GM21390 (cell line): ENCODE data around the gene MTMR11.
"Not testable (repeated sequence)": the region's sequence is repeated elsewhere in the genome, so short reads cannot be mapped to it uniquely, and the experiment has no call there.

Experiments
- ATAC-seq: cut with Tn5 transposase; IDR thresholded peaks from one replicate; pipeline ENCODE4 v1.9.1; 2021; ENCODE audit not compliant: unreplicated experiment

Gene MTMR11, protein sequence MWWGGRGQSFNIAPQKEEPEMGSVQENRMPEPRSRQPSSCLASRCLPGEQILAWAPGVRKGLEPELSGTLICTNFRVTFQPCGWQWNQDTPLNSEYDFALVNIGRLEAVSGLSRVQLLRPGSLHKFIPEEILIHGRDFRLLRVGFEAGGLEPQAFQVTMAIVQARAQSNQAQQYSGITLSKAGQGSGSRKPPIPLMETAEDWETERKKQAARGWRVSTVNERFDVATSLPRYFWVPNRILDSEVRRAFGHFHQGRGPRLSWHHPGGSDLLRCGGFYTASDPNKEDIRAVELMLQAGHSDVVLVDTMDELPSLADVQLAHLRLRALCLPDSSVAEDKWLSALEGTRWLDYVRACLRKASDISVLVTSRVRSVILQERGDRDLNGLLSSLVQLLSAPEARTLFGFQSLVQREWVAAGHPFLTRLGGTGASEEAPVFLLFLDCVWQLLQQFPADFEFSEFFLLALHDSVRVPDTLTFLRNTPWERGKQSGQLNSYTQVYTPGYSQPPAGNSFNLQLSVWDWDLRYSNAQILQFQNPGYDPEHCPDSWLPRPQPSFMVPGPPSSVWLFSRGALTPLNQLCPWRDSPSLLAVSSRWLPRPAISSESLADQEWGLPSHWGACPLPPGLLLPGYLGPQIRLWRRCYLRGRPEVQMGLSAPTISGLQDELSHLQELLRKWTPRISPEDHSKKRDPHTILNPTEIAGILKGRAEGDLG

DNA sequence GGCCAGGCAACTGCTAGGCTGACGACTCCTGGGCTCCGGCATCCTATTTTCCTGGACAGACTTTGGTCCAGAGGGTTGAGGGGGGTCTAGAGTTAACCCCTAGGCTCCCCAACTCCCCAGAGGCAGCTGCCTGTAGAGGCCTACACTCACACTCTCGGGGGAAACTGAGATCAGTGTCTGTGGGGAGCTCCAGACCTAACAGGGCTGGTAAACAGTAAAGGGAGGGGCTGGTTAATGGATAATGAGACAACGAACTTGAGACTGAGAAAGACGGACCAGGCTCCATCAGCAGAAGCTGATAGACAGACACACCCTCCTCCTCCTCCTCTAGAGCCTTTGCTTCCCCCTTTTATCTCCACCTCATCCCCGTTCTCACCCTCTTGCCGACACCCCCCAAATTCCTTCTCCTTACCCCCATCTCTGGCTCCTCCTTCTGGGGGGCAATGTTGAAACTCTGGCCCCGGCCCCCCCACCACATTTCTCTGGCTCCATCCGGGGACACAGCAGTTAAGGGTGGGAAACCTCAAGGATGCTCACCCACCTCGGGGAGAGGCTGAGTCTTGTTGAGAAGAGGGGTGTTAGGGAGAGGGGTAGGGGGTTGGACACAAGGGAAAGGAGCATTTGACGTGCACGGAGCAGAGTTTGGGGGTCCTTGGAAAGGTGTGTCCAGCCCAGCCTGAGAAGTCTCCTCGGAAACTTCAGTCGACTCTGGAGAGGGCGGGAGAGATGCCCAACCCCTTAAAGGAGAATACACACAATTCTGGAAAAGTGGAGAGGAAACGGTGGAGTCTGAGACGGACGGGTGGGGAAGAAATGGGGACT is at the start of gene MTMR11:
MTMR11 (minus strand) TSS at position 710 of the 822 bp plus-strand sequence; CDS start at position 478, 232 bp downstream.
- ATAC-seq: no peak

DNA sequence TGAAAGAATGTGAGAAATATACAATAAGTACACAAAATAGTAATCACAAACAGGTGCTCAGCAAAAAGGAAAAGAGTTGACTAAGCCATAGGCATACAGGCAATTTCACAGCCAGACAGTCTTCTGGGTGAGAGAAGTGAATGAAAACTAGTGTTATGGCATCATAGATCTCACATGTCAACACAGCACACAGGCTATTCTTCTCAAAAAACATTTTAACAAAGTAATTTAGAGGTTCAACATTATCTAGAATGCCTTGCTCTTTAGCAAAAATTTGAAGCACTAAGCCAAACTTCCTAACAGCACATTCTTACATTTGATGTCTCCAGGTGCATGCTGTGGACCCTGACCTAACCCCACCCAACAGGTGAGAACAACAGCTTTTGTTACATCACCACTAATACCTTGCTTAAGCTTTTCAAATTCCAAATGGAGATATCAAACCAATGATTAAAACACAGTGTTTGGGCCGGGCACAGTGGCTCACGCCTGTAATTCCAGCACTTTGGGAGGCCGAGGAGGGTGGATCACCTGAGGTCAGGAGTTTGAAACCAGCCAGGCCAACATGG is 43.4 kb upstream of the MTMR11 start:
- no peak for ATAC-seq

DNA sequence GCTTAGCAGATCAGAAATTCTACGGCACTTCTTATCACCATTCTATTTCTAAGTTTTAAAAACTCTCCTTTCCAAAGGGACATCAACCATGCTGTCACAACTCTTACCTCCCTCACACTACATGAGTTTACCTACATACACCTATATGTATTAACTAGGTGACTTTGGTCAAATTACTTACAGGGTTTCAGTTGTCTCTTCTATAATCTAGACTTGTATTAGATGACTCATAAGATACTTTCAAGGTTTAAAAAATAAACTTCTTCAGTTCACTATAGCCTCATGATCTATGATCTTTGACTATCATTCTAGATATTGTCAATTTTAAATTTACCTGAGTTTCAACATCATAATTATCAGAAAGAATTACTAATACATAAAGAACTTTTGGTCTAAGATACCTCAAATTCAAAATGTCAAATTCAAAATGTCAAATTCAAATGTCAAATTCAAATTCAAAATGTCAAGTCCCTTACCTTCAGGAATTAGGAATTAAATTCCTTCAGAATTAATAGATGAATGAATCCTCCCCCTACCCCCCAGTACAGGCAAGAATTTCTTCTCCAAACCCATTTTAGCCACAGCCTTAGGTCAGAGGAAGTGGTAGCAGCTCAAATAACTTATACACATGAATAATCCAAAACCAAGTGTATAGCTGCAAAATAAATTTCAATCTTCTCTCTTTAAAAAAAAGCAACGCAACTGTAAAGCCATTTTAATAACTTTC is 42.7 kb upstream of the MTMR11 start:
- ATAC-seq: no peak

- ATAC-seq: no peak
These were observed 41.9 kb upstream of the MTMR11 start for GRCh38 chr1:149978547-149979023.

DNA sequence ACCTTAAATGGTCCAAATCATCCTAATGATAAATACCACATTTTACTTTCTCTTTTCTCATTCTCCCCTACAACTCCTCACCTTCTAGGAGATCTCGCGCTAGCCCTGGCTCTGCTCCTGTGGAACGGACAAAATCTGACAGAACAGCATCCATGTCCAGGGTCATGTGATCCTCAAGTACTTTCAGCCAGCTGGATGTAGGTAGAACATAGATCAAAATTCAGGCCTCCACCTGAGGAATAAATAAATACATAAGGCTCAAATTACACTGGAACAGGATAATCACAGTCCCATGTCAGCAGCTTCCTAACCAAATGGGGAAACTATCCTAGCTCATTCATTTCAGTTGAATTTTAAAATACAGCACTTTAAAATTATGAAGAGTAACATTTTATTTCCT is 40.7 kb upstream of the MTMR11 start:
- ATAC-seq: no peak

DNA sequence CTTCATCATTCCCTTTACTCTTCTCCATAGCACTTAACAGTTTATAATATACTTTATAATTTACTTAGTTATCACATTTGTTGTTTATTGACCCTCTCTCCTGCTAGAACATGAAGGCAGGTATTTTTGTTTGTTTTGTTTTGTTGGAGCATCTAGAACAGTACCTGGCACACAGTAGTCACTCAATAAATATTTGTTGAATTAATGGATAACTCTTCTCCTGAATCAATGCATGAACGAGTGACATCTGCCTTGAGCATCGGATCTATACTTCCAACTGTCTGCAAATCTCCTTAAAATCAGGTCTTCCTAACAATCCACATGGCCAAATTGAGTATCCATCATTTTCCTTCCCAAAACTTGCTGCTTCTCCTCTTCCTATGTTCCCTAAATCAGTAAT is 35.9 kb upstream of the MTMR11 start:
- ATAC-seq: no peak

GRCh38 chr1:149967646-149968045 is 31.0 kb upstream of the MTMR11 start:
- no peak for ATAC-seq

GRCh38 chr1:149967041-149967440 is 30.4 kb upstream of the MTMR11 start:
- ATAC-seq: no peak

- ATAC-seq: no peak
These were observed 29.7 kb upstream of the MTMR11 start for GRCh38 chr1:149966405-149966804.

- ATAC-seq: no peak
These were observed 28.8 kb upstream of the MTMR11 start for GRCh38 chr1:149965440-149965839.

GRCh38 chr1:149963358-149963757 is 26.7 kb upstream of the MTMR11 start:
- ATAC-seq: no peak

GRCh38 chr1:149962736-149963135 is 26.1 kb upstream of the MTMR11 start:
- ATAC-seq: no peak

DNA sequence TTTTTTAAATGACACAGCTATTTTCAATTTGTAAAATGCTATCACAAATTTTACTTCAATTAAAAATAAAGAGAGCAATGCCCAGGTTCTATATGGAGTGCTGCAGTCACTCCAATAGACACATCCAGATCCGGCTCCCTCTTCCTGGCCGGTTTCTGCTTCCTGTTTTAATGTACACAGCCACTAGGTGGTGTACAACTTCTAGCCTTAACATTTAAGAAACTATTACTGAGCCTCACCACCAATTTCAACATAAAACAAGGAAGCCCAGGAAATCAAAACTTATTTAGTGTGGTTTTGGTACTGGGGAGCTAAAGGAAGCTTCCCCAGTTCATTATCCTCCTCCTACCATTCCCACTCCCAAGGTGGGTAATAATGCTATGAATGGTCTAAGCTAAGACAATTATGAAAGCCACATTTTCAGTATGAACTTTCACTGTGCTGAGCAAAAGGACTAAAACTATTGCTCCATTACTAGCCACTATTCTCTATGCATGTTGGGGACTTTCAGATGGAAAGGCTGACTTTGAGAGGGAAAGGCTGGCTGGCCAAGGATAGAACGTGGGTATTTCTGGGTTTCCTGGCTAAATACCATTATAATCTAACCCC is 25.5 kb upstream of the MTMR11 start:
- ATAC-seq: no peak

- ATAC-seq: not testable (repeated sequence)
These were observed 20.9 kb upstream of the MTMR11 start for GRCh38 chr1:149957548-149957947.

- no peak for ATAC-seq
These were observed 13.2 kb upstream of the MTMR11 start for GRCh38 chr1:149949911-149950310.

DNA sequence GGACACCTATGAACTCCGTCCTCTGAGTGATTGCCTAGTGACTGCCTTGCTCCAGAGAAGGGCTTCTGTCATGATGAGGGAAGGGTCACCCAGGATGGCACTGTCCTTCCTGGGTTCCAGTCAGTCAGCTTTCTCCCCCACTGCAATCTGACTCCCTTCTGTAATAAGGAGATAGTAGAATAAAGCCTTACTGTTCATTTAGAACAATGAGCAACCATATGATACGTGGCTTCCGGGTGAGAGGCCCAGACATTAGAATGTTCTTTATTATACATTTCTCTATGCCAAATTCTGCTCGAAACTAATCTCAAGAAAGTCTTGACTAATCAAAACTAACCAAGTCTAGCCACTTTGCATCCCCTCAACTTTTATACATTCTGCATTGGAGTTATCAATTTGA is 8.5 kb upstream of the MTMR11 start:
- ATAC-seq: no peak

DNA sequence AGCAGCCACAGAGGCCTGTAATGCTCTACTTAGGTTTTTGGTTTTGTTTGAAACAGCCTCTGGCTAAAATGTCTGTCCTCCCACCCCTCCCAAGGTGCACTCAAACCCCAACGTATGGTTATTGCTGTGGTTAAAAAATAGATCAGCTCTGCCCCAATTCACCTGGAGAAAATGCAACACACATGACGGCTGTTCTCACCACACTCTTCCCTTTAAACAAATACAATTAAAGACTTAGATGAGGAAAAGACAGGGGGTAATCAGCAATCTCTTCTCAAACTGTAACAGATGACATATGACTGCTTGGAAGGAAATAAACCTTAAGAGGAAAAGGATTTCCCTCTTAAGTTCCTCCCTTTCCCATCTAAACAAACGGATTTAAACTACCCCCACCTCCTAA is 6.2 kb upstream of the MTMR11 start:
- no peak for ATAC-seq

- no peak for ATAC-seq
These were observed 5.5 kb upstream of the MTMR11 start for GRCh38 chr1:149942207-149942606.

DNA sequence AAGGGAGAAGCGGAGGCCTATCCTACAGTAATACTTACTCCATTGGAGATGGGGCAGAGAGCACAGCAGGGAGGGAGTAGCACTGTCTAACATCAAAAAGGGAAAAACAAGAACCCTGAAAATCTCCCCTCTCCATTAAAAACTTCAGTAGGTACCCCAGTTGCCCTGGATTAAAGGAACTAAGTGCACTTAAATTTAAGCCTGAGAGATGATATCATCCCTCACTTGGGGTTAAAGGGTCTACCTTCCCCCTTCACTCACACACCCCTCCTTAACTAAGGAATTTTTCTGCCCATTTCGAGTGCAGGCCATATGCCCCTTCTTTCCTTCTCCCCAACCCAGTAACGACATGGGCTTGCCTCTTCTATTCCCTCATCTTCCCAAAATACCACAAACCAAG is 3.7 kb upstream of the MTMR11 start:
- no peak for ATAC-seq

- not testable (repeated sequence) for ATAC-seq
These were observed 2.0 kb upstream of the MTMR11 start for GRCh38 chr1:149938668-149939003.
